ENCODE data around the gene GRID2. TPM values are rescaled to one million over a fixed set of nuclear protein-coding genes. Genes with fewer than 3 reads are reported as not detected.

Gene GRID2
- total and polyA plus RNA-seq, 2 of the 13 experiments (the other 11 are each of a cell fraction or from before 2014, with no cell fraction given) = not detected

GRCh38 chr4:93698686-93699085, 1394.9 kb downstream of the GRID2 start (continued):
- TF ChIP-seq SIN3B (IDR thresholded peaks at IDR 0.05; ENCODE audit: low read length) (no peak), NR2F1 (CRISPR knock-in tag; IDR thresholded peaks at IDR 0.05) (no peak), TIGD3 (CRISPR knock-in tag; IDR thresholded peaks at IDR 0.05; ENCODE audit: borderline replicate concordance) (no peak), ZNF260 (CRISPR knock-in tag; IDR thresholded peaks at IDR 0.05; ENCODE audit: borderline replicate concordance, low read depth) (no peak), TERF1 (CRISPR knock-in tag; IDR thresholded peaks at IDR 0.05) (no peak), ZFP1 (CRISPR knock-in tag; IDR thresholded peaks at IDR 0.05) (no peak), ZNF557 (CRISPR knock-in tag; IDR thresholded peaks at IDR 0.05) (no peak), GATAD1 (CRISPR knock-in tag; IDR thresholded peaks at IDR 0.05) (no peak), ZSCAN21 (CRISPR knock-in tag; IDR thresholded peaks at IDR 0.05; ENCODE audit: borderline replicate concordance) (no peak), RFXANK (CRISPR knock-in tag; IDR thresholded peaks at IDR 0.05) (no peak), U2AF2 (IDR thresholded peaks at IDR 0.05; ENCODE audit: low read depth, low read length) (no peak)

GRCh38 chr4:93700571-93700970, 1396.8 kb downstream of the GRID2 start:
- no peak overlapping the region for H3K9ac ChIP-seq (ENCODE audit: insufficient read depth, low read depth, low read length)
- DNase-seq (ENCODE audit: low spot score) = no peak
- TF ChIP-seq GPBP1L1 (CRISPR knock-in tag; IDR thresholded peaks at IDR 0.05) (no peak), KLF16 (CRISPR knock-in tag; IDR thresholded peaks at IDR 0.05) (no peak), ZNF337 (CRISPR knock-in tag; IDR thresholded peaks at IDR 0.05; ENCODE audit: borderline replicate concordance, low read depth) (no peak)
- no peak overlapping the region for H3K27ac ChIP-seq (ENCODE audit: extremely low read length, insufficient read depth, low read length)
- ChIA-PET POLR2A (no interaction called here), CTCF (ENCODE audit: low intra/inter-chr PET ratio, low total read pairs) (no interaction called here)
- no peak overlapping the region for H2AFZ ChIP-seq (ENCODE audit: low read length)
- H3K79me2 ChIP-seq (ENCODE audit: insufficient read depth, low read length) = no peaks in the 10 kb centered on the region
- no peaks in the 10 kb centered on the region for H3K36me3 ChIP-seq (replicated peaks in 1 of 2; ENCODE audit: control insufficient read depth in 1 of 2, insufficient read depth in 2 of 2, low read length in 2 of 2)
- no peak for ATAC-seq
- no peaks in the 10 kb centered on the region; a peak in 1 of 5 replicates for H3K27me3 ChIP-seq (ENCODE audit: control insufficient read depth in 1 of 2, insufficient read depth in 2 of 2, low read length in 2 of 2)
- no peak for FAIRE-seq
- in situ Hi-C loops (cut with HindIII; ENCODE audit: extremely low pct_ligation_motif_present, low pct_unique_long_range_greater_than_20kb) (no loop called here), intact Hi-C loops (cut with micrococcal nuclease; ENCODE audit: unreplicated experiment) (no loop called here)
- H3K9me3 ChIP-seq (ENCODE audit: low read length) = no peaks in the 10 kb centered on the region
- no peak overlapping the region for H3K4me2 ChIP-seq (ENCODE audit: low read depth, low read length)
- WGBS (ENCODE audit: low lambda C conversion rate) = 0% methylated on average over 1 of the region's 1 CpG
- no peak overlapping the region for H3K4me3 ChIP-seq (replicated peaks in 1 of 3; ENCODE audit: insufficient read depth in 1 of 3, low read depth in 2 of 3, low read length in 3 of 3)
- no peaks in the 10 kb centered on the region for H4K20me1 ChIP-seq (ENCODE audit: insufficient read depth, low read length)
- no TSS peak for BruUV-seq (replicated peaks)
- H3K4me1 ChIP-seq (ENCODE audit: insufficient read depth, low read length) = no peaks in the 10 kb centered on the region

Data from HepG2 (cell line).